K562 (cell line): ENCODE measurements around the gene PLCL1. TPM values are rescaled to one million over a fixed set of nuclear protein-coding genes. Genes with fewer than 3 reads are reported as not detected.

ENCODE experiments used
- ATAC-seq: fragments of 200-7000 bp; cut with Tn5 transposase; 3 replicates; pipeline ENCODE4 v1.9.1; 2020; ENCODE audit warnings: moderate library complexity
- BruUV-seq: library from RNA; stranded (reverse); fragments of 400-500 nt; replicated peaks from 2 replicates; lab custom pipeline; 2021; lab: Mats Ljungman, UMichigan
- CTCF ChIA-PET: fragments of 300-600 bp; formaldehyde crosslinking; extraction: SDS; loops from one replicate; lab custom pipeline; 2021; ENCODE audit warnings: low intra/inter-chr PET ratio; lab: Yijun Ruan, JAX
- POLR2A ChIA-PET: fragments of 300-600, 350-650 bp; sonication (Branson Sonifier 250); formaldehyde crosslinking; extraction: SDS; loops from one replicate; lab custom pipeline; 2021; ENCODE audit warnings: antibody characterized with exemption, inconsistent platforms; lab: Yijun Ruan, JAX
- DNase-seq, 4 experiments: peaks; one replicate each; pipeline versions ENCODE4 v3.0.0 to v3.0.0-alpha.2; 2011 to 2018; ENCODE audit warnings: low spot score in 3 of 4, mixed read lengths in 3 of 4; ENCODE audit errors: extremely low read depth in 1 of 4
- FAIRE-seq: peaks from 2 replicates; lab custom pipeline; 2011; peaks lifted over from hg19 to GRCh38; lab: Jason Lieb, UNC
- H2AFZ ChIP-seq: 2 replicates; pipeline ENCODE4 v1.6.0; 2011; ENCODE audit warnings: low read depth, low read length, control low read depth, inconsistent platforms
- H3K27ac ChIP-seq: fragments of 200-600 bp; 3 replicates; pipeline ENCODE4 v1.8.0; 2011; ENCODE audit warnings: low read depth, mild to moderate bottlenecking, control low read depth, inconsistent platforms, low read length, moderate library complexity, mixed read lengths; ENCODE audit errors: extremely low read depth
- H3K27me3 ChIP-seq, 2 experiments: fragments of 300-600 bp in 1 of 2; 2 replicates in 1 of 2; 3 replicates in 1 of 2; pipeline versions ENCODE4 v1.6.0 to v1.8.0; 2011; ENCODE audit warnings: inconsistent platforms in 2 of 2, low read length in 2 of 2, mild to moderate bottlenecking in 1 of 2, mixed read lengths in 1 of 2, moderate library complexity in 1 of 2; ENCODE audit not compliant: control insufficient read depth in 2 of 2, insufficient read depth in 2 of 2
- H3K36me3 ChIP-seq: fragments of 300-600 bp; 3 replicates; pipeline ENCODE4 v1.8.0; 2011; ENCODE audit warnings: mild to moderate bottlenecking, low read length, inconsistent platforms; ENCODE audit not compliant: control insufficient read depth, insufficient read depth
- H3K4me1 ChIP-seq, 2 experiments: fragments of 200-600 bp in 1 of 2; replicated peaks in 1 of 2; 2 replicates in 1 of 2; 3 replicates in 1 of 2; pipeline versions ENCODE4 v1.5.1 to v1.8.0; 2011; ENCODE audit warnings: inconsistent platforms in 2 of 2, low read length in 2 of 2, mild to moderate bottlenecking in 1 of 2, mixed read lengths in 1 of 2, moderate library complexity in 1 of 2; ENCODE audit not compliant: control insufficient read depth in 2 of 2, insufficient read depth in 2 of 2
- H3K4me2 ChIP-seq: 2 replicates; pipeline ENCODE4 v1.6.1; 2011; ENCODE audit warnings: low read length, control low read depth, inconsistent platforms, mixed read lengths; ENCODE audit not compliant: insufficient read depth
- H3K4me3 ChIP-seq: fragments of 200-600 bp; sonication (generic), shearing (Covaris generic); 2 replicates; pipeline ENCODE4 v1.5.1; 2016; ENCODE audit warnings: control low read depth, inconsistent platforms
- H3K79me2 ChIP-seq: fragments of 200-600 bp; 3 replicates; pipeline ENCODE4 v1.8.0; 2011; ENCODE audit warnings: low read length, inconsistent platforms; ENCODE audit not compliant: control insufficient read depth, insufficient read depth
- H3K9ac ChIP-seq, 2 experiments: 2 replicates each; pipeline versions ENCODE4 v1.6.0 to v1.6.1; 2011; ENCODE audit warnings: low read depth in 2 of 2, low read length in 2 of 2, control low read depth in 1 of 2, inconsistent platforms in 1 of 2, mild to moderate bottlenecking in 1 of 2, mixed read lengths in 1 of 2; ENCODE audit not compliant: insufficient read depth in 1 of 2
- H3K9me1 ChIP-seq: one replicate; pipeline ENCODE4 v1.6.0; 2011; ENCODE audit warnings: inconsistent platforms, mild to moderate bottlenecking, low read length, moderate library complexity; ENCODE audit not compliant: control insufficient read depth, insufficient read depth
- H3K9me3 ChIP-seq: replicated peaks from 2 replicates; pipeline ENCODE4 v1.5.1; 2011; ENCODE audit warnings: low read depth, low read length, inconsistent platforms; ENCODE audit not compliant: control insufficient read depth, insufficient read depth
- H4K20me1 ChIP-seq: replicated peaks from 2 replicates; pipeline ENCODE4 v1.6.1; 2011; ENCODE audit warnings: low read length, inconsistent platforms, mixed read lengths; ENCODE audit not compliant: control insufficient read depth, insufficient read depth
- EGR1 ChIP-seq: fragments of 450-650 bp; conservative IDR thresholded peaks from 2 replicates; pipeline ENCODE4 v1.6.1; 2017; ENCODE audit warnings: mild to moderate bottlenecking
- ESRRB ChIP-seq: fragments of 250-450 bp; sonication (Bioruptor Pico); IDR thresholded peaks from 2 replicates; pipeline ENCODE4 v1.5.0; 2020; ENCODE audit warnings: mild to moderate bottlenecking, moderate library complexity, borderline replicate concordance
- HDAC6 ChIP-seq: IDR thresholded peaks from 2 replicates; pipeline ENCODE4 v1.6.1; 2012; ENCODE audit warnings: low read depth, mild to moderate bottlenecking, control low read depth, inconsistent platforms, low read length, moderate library complexity
- MEIS2 ChIP-seq: fragments of 450-650 bp; IDR thresholded peaks from 2 replicates; pipeline ENCODE4 v1.6.1; 2014; ENCODE audit warnings: mild to moderate bottlenecking; ENCODE audit not compliant: partially characterized antibody
- RBM25 ChIP-seq: fragments of 200-400 bp; formaldehyde crosslinking; IDR thresholded peaks from 2 replicates; pipeline ENCODE4 v1.6.1; 2018; ENCODE audit warnings: low read length, low read depth, moderate library complexity; ENCODE audit not compliant: severe bottlenecking
- RBM34 ChIP-seq: fragments of 200-400 bp; formaldehyde crosslinking; IDR thresholded peaks from 2 replicates; pipeline ENCODE4 v1.6.1; 2018; ENCODE audit warnings: low read length, borderline replicate concordance; ENCODE audit not compliant: insufficient read depth
- SMARCA5 ChIP-seq: fragments of 450-650 bp; IDR thresholded peaks from 2 replicates; pipeline ENCODE4 v1.6.1; 2016
- WGBS: fragments of 100-300 bp; shearing (Covaris generic); methylation state at CpG from one replicate; pipeline ENCODE4 v1.1.6; 2016; ENCODE audit warnings: low coverage, mixed read lengths; ENCODE audit not compliant: insufficient coverage; ENCODE audit errors: missing lambda C conversion rate; 5-methylcytosine and 5-hydroxymethylcytosine counted together
- in situ Hi-C: fragments of 300-500 bp; cut with MboI; formaldehyde crosslinking; loops from 4 replicates; pipeline ENCODE4 v1.15.0; 2018; ENCODE audit warnings: inconsistent platforms, mixed read lengths
- intact Hi-C: fragments of 100-400 bp; cut with micrococcal nuclease; formaldehyde crosslinking; loops from 2 replicates; pipeline ENCODE4 v1.14.2; 2022
- polyA plus RNA-seq, 8 experiments: library from polyadenylated mRNA; depleted of rRNA in 4 of 8; stranded (reverse) in 5 of 8; unstranded in 3 of 8; fragments of >200 nt; fragmentation: Nextera tagmentation in 2 of 8; fragmentation: Illumina TruSeq in 1 of 8; extraction: Ambion mirVana in 2 of 8; extraction: Trizol in 1 of 8; gene quantifications; 2 replicates each; pipeline versions ENCODE4 v1.2.1 to v1.2.3, GENCODE V29; 2011 to 2014; ENCODE audit warnings: inconsistent platforms in 1 of 8, missing spikeins in 1 of 8
- total RNA-seq, 7 experiments: library from RNA; depleted of rRNA in 6 of 7; stranded (reverse); fragments of >200 nt in 6 of 7; fragmentation: Illumina TruSeq in 2 of 7; extraction: Trizol in 2 of 7; gene quantifications; 2 replicates each; pipeline versions ENCODE4 v1.2.1 to v1.2.3, GENCODE V29; 2011 to 2021; ENCODE audit warnings: low replicate concordance in 1 of 7
- TF ChIP-seq, protein P1 (sequence below), 2 experiments: fragments of 450-650 bp in 1 of 2; IDR thresholded peaks; 2 replicates each; pipeline ENCODE4 v1.6.1; 2011 to 2017; ENCODE audit warnings: low read depth in 2 of 2, antibody characterized with exemption in 1 of 2, borderline replicate concordance in 1 of 2, low read length in 1 of 2, mild to moderate bottlenecking in 1 of 2, mixed read lengths in 1 of 2; ENCODE audit not compliant: control insufficient read depth in 1 of 2
- TF ChIP-seq, protein P2 (sequence below): fragments of 450-650 bp; IDR thresholded peaks from 2 replicates; pipeline ENCODE4 v1.6.1; 2016
- TF ChIP-seq, protein P3 (sequence below): sonication (generic); formaldehyde crosslinking; IDR thresholded peaks from 2 replicates; pipeline ENCODE4 v1.8.0; 2022; ENCODE audit warnings: missing genetic modification reagents, mild to moderate bottlenecking, borderline replicate concordance
- TF ChIP-seq, protein P4 (sequence below), 2 experiments: IDR thresholded peaks in 1 of 2; conservative IDR thresholded peaks in 1 of 2; 2 replicates each; pipeline ENCODE4 v1.6.1; 2016; ENCODE audit warnings: low read depth in 2 of 2, mild to moderate bottlenecking in 1 of 2, missing compliant biosample characterization in 1 of 2, missing genetic modification characterization in 1 of 2, moderate library complexity in 1 of 2

PLCL1 gene
- total and polyA plus RNA-seq, 9 of the 15 experiments (the other 6 are each of a cell fraction or from before 2014, with no cell fraction given): 2.0 to 17.7 (median 8.6) TPM

DNA sequence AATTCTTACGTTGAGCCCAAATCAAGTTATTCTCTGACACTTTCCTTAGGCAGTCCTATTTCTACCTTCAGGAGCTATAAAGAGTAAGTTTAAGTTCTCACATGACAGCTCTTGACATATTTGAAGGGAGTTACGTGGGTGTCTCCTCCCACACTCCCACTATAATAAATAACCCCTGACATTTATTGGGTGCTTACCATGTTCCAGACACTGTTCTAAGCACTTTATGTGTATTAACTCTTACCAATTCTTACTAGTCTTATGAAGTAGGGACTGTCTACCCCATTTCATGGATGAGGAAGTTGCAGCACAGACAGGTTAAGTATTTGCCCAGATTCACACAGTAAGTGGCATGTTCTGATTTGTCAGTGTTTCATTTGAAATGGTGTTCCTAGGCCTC, 17.9 kb downstream of the PLCL1 start:
- intact Hi-C loops: no loop called here
- in situ Hi-C loops: no loop called here
- H3K9ac ChIP-seq: peak overlapping the region in 1 of 2 experiments; percentile 44; a peak in 2 of 4 replicates
- peaks cover 60% of the 10 kb centered on the region; the same call in 2 of the 3 replicates for H3K79me2 ChIP-seq
- no peak for FAIRE-seq
- H2AFZ ChIP-seq: peak overlapping the region; percentile 74
- DNase-seq: no peak
- WGBS: 23% methylated on average over 2 of the region's 2 CpGs
- no peak overlapping the region for H3K4me3 ChIP-seq
- BruUV-seq: no TSS peak
- H3K4me1 ChIP-seq: peaks cover 0 to 19% of the 10 kb centered on the region in 2 experiments; a peak in 2 of 5 replicates
- POLR2A ChIA-PET: no interaction called here
- H3K27ac ChIP-seq: peak overlapping the region; percentile 69
- peaks cover 13% of the 10 kb centered on the region; the same call in 2 of the 3 replicates for H3K36me3 ChIP-seq
- H4K20me1 ChIP-seq: no peaks in the 10 kb centered on the region
- ATAC-seq: peak; percentile 31
- no peaks in the 10 kb centered on the region for H3K9me3 ChIP-seq
- no peaks in the 10 kb centered on the region for H3K9me1 ChIP-seq
- CTCF ChIA-PET: no interaction called here
- H3K4me2 ChIP-seq: peak overlapping the region; percentile 44
- no peaks in the 10 kb centered on the region for H3K27me3 ChIP-seq
- TF ChIP-seq HDAC6: no peak
- TF ChIP-seq, protein P1, sequence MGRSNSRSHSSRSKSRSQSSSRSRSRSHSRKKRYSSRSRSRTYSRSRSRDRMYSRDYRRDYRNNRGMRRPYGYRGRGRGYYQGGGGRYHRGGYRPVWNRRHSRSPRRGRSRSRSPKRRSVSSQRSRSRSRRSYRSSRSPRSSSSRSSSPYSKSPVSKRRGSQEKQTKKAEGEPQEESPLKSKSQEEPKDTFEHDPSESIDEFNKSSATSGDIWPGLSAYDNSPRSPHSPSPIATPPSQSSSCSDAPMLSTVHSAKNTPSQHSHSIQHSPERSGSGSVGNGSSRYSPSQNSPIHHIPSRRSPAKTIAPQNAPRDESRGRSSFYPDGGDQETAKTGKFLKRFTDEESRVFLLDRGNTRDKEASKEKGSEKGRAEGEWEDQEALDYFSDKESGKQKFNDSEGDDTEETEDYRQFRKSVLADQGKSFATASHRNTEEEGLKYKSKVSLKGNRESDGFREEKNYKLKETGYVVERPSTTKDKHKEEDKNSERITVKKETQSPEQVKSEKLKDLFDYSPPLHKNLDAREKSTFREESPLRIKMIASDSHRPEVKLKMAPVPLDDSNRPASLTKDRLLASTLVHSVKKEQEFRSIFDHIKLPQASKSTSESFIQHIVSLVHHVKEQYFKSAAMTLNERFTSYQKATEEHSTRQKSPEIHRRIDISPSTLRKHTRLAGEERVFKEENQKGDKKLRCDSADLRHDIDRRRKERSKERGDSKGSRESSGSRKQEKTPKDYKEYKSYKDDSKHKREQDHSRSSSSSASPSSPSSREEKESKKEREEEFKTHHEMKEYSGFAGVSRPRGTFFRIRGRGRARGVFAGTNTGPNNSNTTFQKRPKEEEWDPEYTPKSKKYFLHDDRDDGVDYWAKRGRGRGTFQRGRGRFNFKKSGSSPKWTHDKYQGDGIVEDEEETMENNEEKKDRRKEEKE (IDR thresholded peaks at IDR 0.05; ENCODE audit: borderline replicate concordance in 1 of 2, control insufficient read depth in 1 of 2, low read depth in 2 of 2, low read length in 1 of 2): no peak
- peak; percentile 49 for TF ChIP-seq RBM25
- TF ChIP-seq SMARCA5: no peak
- TF ChIP-seq EGR1: peak; percentile 73
- TF ChIP-seq, protein P2, sequence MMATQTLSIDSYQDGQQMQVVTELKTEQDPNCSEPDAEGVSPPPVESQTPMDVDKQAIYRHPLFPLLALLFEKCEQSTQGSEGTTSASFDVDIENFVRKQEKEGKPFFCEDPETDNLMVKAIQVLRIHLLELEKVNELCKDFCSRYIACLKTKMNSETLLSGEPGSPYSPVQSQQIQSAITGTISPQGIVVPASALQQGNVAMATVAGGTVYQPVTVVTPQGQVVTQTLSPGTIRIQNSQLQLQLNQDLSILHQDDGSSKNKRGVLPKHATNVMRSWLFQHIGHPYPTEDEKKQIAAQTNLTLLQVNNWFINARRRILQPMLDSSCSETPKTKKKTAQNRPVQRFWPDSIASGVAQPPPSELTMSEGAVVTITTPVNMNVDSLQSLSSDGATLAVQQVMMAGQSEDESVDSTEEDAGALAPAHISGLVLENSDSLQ: peak; percentile 60; the same call in 1 of the 2 replicates
- no peak for TF ChIP-seq ESRRB (CRISPR knock-in tag)
- TF ChIP-seq MEIS2: peak; percentile 83
- TF ChIP-seq, protein P3, sequence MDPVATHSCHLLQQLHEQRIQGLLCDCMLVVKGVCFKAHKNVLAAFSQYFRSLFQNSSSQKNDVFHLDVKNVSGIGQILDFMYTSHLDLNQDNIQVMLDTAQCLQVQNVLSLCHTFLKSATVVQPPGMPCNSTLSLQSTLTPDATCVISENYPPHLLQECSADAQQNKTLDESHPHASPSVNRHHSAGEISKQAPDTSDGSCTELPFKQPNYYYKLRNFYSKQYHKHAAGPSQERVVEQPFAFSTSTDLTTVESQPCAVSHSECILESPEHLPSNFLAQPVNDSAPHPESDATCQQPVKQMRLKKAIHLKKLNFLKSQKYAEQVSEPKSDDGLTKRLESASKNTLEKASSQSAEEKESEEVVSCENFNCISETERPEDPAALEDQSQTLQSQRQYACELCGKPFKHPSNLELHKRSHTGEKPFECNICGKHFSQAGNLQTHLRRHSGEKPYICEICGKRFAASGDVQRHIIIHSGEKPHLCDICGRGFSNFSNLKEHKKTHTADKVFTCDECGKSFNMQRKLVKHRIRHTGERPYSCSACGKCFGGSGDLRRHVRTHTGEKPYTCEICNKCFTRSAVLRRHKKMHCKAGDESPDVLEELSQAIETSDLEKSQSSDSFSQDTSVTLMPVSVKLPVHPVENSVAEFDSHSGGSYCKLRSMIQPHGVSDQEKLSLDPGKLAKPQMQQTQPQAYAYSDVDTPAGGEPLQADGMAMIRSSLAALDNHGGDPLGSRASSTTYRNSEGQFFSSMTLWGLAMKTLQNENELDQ (CRISPR knock-in tag): no peak
- TF ChIP-seq RBM34: no peak
- TF ChIP-seq, protein P4, sequence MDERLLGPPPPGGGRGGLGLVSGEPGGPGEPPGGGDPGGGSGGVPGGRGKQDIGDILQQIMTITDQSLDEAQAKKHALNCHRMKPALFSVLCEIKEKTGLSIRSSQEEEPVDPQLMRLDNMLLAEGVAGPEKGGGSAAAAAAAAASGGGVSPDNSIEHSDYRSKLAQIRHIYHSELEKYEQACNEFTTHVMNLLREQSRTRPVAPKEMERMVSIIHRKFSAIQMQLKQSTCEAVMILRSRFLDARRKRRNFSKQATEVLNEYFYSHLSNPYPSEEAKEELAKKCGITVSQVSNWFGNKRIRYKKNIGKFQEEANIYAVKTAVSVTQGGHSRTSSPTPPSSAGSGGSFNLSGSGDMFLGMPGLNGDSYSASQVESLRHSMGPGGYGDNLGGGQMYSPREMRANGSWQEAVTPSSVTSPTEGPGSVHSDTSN (CRISPR knock-in tag; IDR thresholded peaks at IDR 0.05; ENCODE audit: low read depth): no peak
- TF ChIP-seq, protein P4 (tag; conservative IDR thresholded peaks at IDR 0.05; ENCODE audit: low read depth): peak; percentile 82
